OCI-LY7 (cell line): ENCODE measurements around the gene INSC. TPM values are rescaled to one million over a fixed set of nuclear protein-coding genes. Genes with fewer than 3 reads are reported as not detected.

Experiments
- BruUV-seq: library from RNA; stranded (reverse); fragments of 400-500 nt; replicated peaks from 2 replicates; lab custom pipeline; 2021; lab: Mats Ljungman, UMichigan
- CTCF ChIA-PET: fragments of 300-600 bp; sonication (Branson Sonifier 250); formaldehyde crosslinking; loops from one replicate; lab custom pipeline; 2022; ENCODE audit warnings: antibody characterized with exemption; ENCODE audit not compliant: unreplicated experiment; lab: Charles Lee
- POLR2A ChIA-PET: fragments of 300-600 bp; sonication (Branson Sonifier 250); formaldehyde crosslinking; loops from one replicate; lab custom pipeline; 2022; ENCODE audit warnings: antibody characterized with exemption; lab: Charles Lee
- DNase-seq: peaks from one replicate; pipeline ENCODE4 v3.0.0-alpha.2; 2015; ENCODE audit warnings: low spot score
- H2AFZ ChIP-seq: fragments of 200-600 bp; sonication (generic), shearing (Covaris generic); 2 replicates; pipeline ENCODE4 v1.6.1; 2014; ENCODE audit warnings: mild to moderate bottlenecking, antibody characterized with exemption, low read length, moderate library complexity
- H3K27ac ChIP-seq: fragments of 200-600 bp; sonication (generic); 2 replicates; pipeline ENCODE4 v1.5.1; 2014; ENCODE audit warnings: mixed run types, low read depth, mild to moderate bottlenecking, moderate library complexity, low read length, inconsistent platforms; ENCODE audit not compliant: poor library complexity, severe bottlenecking
- H3K36me3 ChIP-seq: fragments of 200-600 bp; sonication (generic); 2 replicates; pipeline ENCODE4 v1.6.1; 2014; ENCODE audit warnings: mild to moderate bottlenecking, antibody characterized with exemption, low read length, moderate library complexity, mixed read lengths; ENCODE audit not compliant: insufficient read depth
- H3K4me1 ChIP-seq: fragments of 200-600 bp; sonication (generic); 2 replicates; pipeline ENCODE4 v1.5.1; 2014; ENCODE audit warnings: mild to moderate bottlenecking, low read length; ENCODE audit not compliant: insufficient read depth, poor library complexity, severe bottlenecking
- H3K4me2 ChIP-seq: fragments of 200-600 bp; sonication (generic); 2 replicates; pipeline ENCODE4 v1.6.1; 2014; ENCODE audit warnings: mild to moderate bottlenecking, low read length
- H3K4me3 ChIP-seq: fragments of 200-600 bp; sonication (generic); 2 replicates; pipeline ENCODE4 v1.5.1; 2014; ENCODE audit warnings: mild to moderate bottlenecking, low read depth, low read length; ENCODE audit not compliant: poor library complexity, severe bottlenecking
- H3K79me2 ChIP-seq: fragments of 200-600 bp; sonication (generic); 2 replicates; pipeline ENCODE4 v1.6.1; 2016; ENCODE audit warnings: low read depth, mild to moderate bottlenecking, low read length, moderate library complexity, mixed read lengths; ENCODE audit not compliant: insufficient read depth
- H3K9me2 ChIP-seq: fragments of 200-600 bp; sonication (generic); 2 replicates; pipeline ENCODE4 v1.6.1; 2016; ENCODE audit warnings: mild to moderate bottlenecking, low read length, mixed read lengths; ENCODE audit not compliant: insufficient read depth
- H3K9me3 ChIP-seq: fragments of 200-600 bp; sonication (generic); 2 replicates; pipeline ENCODE4 v1.6.1; 2014; ENCODE audit warnings: mild to moderate bottlenecking, mixed run types, low read length, mixed read lengths
- H4K20me1 ChIP-seq: fragments of 200-600 bp; sonication (generic); 2 replicates; pipeline ENCODE4 v1.6.1; 2014; ENCODE audit warnings: mild to moderate bottlenecking, antibody characterized with exemption, low read length, moderate library complexity, mixed read lengths; ENCODE audit not compliant: insufficient read depth
- EZH2phosphoT487 ChIP-seq: fragments of 200-600 bp; sonication (generic); IDR thresholded peaks from 2 replicates; pipeline ENCODE4 v1.6.1; 2018; ENCODE audit warnings: low read depth, borderline replicate concordance, mild to moderate bottlenecking, mixed run types, antibody characterized with exemption, low read length, moderate library complexity, mixed read lengths
- intact Hi-C: fragments of 100-400 bp; cut with micrococcal nuclease; formaldehyde crosslinking; loops from one replicate; pipeline ENCODE4 v1.10.0; 2022; ENCODE audit not compliant: unreplicated experiment
- total RNA-seq, 2 experiments: library from RNA; depleted of rRNA in 1 of 2; stranded (reverse); fragments of >200 nt in 1 of 2; shearing (Covaris generic) in 1 of 2; gene quantifications; 2 replicates each; pipeline ENCODE4 v1.2.3, GENCODE V29; 2014 to 2022
- TF ChIP-seq, protein P1 (sequence below): fragments of 200-600 bp; sonication (generic); conservative IDR thresholded peaks from 2 replicates; pipeline ENCODE4 v1.5.1; 2014; ENCODE audit warnings: mild to moderate bottlenecking, antibody characterized with exemption, low read length, moderate library complexity, mixed read lengths

Gene INSC
- total RNA-seq, 2 experiments from 2014 or later: not detected

DNA sequence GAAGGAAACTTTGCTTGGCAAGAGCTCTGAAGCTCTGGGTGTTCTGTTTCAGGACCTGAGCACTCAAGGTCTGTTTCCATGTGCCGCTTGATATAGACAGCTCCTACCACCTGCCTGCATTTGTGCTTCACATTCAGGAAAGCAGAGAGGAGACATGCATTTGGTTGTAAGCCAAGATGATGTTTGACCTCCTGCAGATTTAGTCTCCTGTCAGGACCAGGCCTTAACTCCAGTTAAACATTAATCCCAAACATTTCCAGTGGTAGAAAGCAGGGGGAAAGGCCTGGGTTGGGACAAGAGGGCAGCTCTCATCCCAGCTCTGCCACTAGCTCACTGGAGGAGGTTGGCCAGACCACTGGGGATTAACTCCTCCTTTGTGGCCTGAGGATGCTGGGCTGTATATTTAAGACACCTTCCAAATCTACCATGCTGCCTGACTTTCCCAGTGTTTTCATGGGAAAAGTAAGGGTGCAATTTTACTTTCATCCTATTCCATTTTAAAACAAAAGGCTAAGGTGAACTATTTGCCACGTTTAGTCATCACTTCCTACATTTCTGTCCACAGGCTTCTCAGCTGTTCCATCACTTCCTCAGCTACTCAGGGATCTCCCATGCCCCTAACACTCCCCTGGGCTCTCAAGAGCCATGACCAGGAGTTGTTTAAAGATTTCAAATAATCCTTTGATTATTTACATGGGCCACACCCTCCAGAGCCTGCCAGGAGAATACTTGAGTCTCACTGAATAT, 80.9 kb downstream of the INSC start:
- CTCF ChIA-PET: no interaction called here
- Histone ChIP-seq H3K79me2 (no peaks in the 10 kb centered on the region), H3K4me3 (no peak overlapping the region), H2AFZ (no peak overlapping the region), H3K9me2 (no peaks in the 10 kb centered on the region), H3K4me1 (no peaks in the 10 kb centered on the region), H3K36me3 (no peaks in the 10 kb centered on the region), H4K20me1 (no peaks in the 10 kb centered on the region), H3K27ac (no peak overlapping the region), H3K9me3 (no peaks in the 10 kb centered on the region), H3K4me2 (no peak overlapping the region)
- POLR2A ChIA-PET: interaction anchor here (0.9 kb wide), 1 partner anchor 15 kb away, joined by 3 read pairs; no protein-coding TSS in a partner anchor
- no peak for TF ChIP-seq EZH2phosphoT487
- TF ChIP-seq, protein P1, sequence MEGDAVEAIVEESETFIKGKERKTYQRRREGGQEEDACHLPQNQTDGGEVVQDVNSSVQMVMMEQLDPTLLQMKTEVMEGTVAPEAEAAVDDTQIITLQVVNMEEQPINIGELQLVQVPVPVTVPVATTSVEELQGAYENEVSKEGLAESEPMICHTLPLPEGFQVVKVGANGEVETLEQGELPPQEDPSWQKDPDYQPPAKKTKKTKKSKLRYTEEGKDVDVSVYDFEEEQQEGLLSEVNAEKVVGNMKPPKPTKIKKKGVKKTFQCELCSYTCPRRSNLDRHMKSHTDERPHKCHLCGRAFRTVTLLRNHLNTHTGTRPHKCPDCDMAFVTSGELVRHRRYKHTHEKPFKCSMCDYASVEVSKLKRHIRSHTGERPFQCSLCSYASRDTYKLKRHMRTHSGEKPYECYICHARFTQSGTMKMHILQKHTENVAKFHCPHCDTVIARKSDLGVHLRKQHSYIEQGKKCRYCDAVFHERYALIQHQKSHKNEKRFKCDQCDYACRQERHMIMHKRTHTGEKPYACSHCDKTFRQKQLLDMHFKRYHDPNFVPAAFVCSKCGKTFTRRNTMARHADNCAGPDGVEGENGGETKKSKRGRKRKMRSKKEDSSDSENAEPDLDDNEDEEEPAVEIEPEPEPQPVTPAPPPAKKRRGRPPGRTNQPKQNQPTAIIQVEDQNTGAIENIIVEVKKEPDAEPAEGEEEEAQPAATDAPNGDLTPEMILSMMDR: no peak
- intact Hi-C loops: no loop called here
- no peak for DNase-seq
- no TSS peak for BruUV-seq

DNA sequence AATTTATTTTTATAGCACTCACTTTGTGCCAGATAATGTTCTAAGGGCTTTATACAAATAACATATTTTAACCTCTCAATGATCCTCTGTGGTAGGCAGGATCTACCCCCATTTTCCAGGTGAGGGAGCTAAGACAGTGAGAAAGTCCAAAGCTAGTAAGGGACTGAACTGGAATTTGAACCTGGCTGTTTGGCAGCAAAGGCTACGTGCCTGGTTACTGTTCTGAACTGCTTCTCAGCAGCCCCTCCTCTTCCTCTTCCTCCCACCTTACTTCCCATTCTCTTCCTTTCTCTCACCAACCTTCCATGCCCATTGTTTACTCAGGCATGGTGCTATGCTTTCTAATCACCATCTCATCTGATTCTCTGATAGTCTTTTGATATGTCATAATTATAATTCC, 82.0 kb downstream of the INSC start:
- BruUV-seq: no TSS peak
- H3K79me2 ChIP-seq: no peaks in the 10 kb centered on the region
- CTCF ChIA-PET: no interaction called here

More for the DNA sequence above, 82.0 kb downstream of the INSC start:
- Histone ChIP-seq H3K4me3 (no peak overlapping the region), H3K4me1 (no peaks in the 10 kb centered on the region), H3K4me2 (no peak overlapping the region), H2AFZ (no peak overlapping the region), H3K36me3 (no peaks in the 10 kb centered on the region), H3K9me2 (no peaks in the 10 kb centered on the region), H3K27ac (no peak overlapping the region), H3K9me3 (no peaks in the 10 kb centered on the region), H4K20me1 (no peaks in the 10 kb centered on the region)
- POLR2A ChIA-PET: interaction anchor here (1.0 kb wide), 1 partner anchor 40 kb away, joined by 3 read pairs; no protein-coding TSS in a partner anchor
- intact Hi-C loops: no loop called here
- TF ChIP-seq EZH2phosphoT487: no peak
- TF ChIP-seq, protein P1: no peak
- DNase-seq: no peak
